Fibroblast of the aortic adventitia (primary cell): ENCODE results near the gene DEPDC5. TPM values are rescaled to one million over a fixed set of nuclear protein-coding genes. Genes with fewer than 3 reads are reported as not detected.

Experiments
- DNase-seq: peaks from one replicate; pipeline ENCODE4 v3.0.0-alpha.2; 2010; ENCODE audit warnings: low read depth
- H3K4me3 ChIP-seq: 2 replicates; pipeline ENCODE4 v1.5.1; 2011; ENCODE audit warnings: low read depth, mild to moderate bottlenecking, control low read depth, low read length, moderate library complexity
- total RNA-seq: library from RNA; depleted of rRNA; stranded (reverse); fragments of >200 nt; gene quantifications from 2 replicates; pipeline ENCODE4 v1.2.3, GENCODE V29; 2012; ENCODE audit warnings: low replicate concordance
- TF ChIP-seq, protein P1 (sequence below): IDR thresholded peaks from 2 replicates; pipeline ENCODE4 v1.5.1; 2011; ENCODE audit warnings: mild to moderate bottlenecking, low read length, control low read depth, inconsistent platforms; ENCODE audit not compliant: insufficient read depth

DEPDC5 gene
- total RNA-seq, 1 donor, result 17.7 TPM

DNA sequence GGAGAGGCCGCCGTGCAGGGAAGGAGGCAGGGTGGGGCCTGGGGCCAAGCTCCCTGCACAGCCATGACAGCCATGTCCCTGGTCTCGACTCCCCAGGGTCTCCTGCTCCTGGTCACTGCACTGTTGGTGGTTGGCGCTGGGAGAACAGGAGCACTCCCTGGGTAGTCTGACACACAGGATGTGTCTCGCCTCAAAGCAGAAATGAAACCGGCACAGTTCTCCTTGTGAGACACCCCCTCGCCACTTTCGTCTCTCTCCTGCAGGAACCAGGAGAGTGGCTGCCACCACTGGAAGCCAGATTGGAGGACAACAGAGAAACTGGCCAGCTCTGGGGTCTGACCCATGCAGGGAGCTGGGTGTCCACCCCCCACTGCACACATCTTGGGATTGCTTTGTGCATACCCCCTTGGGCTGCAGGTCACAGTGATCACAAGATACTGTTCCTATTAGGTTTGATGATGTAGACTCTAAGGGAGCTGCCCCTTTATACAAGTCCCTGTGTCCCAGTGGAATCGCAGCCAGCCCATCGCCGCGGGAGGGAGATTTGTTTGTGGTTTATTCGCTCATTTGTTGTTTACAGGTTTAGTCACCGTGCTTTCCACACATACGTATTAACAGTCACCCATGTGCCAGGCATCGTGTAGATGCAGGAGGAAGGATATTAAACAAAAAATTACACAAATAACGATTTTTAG, 163.6 kb downstream of the DEPDC5 start:
- H3K4me3 ChIP-seq, result no peak overlapping the region
- DNase-seq, result no peak
- TF ChIP-seq, protein P1, sequence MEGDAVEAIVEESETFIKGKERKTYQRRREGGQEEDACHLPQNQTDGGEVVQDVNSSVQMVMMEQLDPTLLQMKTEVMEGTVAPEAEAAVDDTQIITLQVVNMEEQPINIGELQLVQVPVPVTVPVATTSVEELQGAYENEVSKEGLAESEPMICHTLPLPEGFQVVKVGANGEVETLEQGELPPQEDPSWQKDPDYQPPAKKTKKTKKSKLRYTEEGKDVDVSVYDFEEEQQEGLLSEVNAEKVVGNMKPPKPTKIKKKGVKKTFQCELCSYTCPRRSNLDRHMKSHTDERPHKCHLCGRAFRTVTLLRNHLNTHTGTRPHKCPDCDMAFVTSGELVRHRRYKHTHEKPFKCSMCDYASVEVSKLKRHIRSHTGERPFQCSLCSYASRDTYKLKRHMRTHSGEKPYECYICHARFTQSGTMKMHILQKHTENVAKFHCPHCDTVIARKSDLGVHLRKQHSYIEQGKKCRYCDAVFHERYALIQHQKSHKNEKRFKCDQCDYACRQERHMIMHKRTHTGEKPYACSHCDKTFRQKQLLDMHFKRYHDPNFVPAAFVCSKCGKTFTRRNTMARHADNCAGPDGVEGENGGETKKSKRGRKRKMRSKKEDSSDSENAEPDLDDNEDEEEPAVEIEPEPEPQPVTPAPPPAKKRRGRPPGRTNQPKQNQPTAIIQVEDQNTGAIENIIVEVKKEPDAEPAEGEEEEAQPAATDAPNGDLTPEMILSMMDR, result no peak

DNA sequence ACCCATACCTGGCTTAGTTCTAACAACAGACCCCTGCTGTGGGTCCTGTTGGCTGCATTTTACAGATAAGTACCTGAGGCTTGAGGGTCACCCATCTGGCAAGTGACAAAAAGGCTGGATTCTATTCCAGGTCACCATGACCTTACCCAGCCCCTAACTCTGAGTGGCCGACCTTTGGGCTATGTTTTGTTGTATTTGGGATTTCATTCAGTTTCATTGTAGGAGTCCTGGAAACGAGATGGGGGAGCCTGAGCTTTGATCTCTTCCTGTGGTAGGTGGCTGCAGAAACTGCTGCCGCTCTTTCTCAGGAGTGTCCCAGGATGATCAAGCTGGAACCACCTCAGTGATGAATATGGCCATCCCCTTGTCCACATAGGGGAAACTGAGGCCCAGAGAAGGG, 165.9 kb downstream of the DEPDC5 start:
- DNase-seq, result no peak
- TF ChIP-seq, protein P1, result no peak

DNA sequence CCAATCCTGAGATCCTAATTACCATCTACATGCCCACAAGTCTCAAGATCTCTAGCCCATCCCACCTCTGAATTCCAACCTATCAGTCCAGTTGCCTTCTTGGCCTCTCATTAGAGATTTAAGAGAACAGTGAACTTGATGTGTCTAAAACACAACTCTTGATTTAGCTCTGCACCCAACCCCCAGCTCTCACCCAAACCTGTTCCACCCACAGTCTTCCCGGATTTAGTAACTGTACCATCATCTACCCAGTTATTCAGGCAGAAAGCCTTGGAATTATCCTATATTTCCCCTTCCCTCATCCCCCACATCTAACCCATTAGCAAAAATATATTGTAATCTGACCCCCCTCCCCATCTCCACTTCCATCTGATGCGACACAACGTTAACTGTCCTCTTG, 166.5 kb downstream of the DEPDC5 start:
- no peak overlapping the region for H3K4me3 ChIP-seq
- DNase-seq, result no peak
- TF ChIP-seq, protein P1, result no peak

More for the DNA sequence above, 165.9 kb downstream of the DEPDC5 start:
- no peak overlapping the region for H3K4me3 ChIP-seq

DNA sequence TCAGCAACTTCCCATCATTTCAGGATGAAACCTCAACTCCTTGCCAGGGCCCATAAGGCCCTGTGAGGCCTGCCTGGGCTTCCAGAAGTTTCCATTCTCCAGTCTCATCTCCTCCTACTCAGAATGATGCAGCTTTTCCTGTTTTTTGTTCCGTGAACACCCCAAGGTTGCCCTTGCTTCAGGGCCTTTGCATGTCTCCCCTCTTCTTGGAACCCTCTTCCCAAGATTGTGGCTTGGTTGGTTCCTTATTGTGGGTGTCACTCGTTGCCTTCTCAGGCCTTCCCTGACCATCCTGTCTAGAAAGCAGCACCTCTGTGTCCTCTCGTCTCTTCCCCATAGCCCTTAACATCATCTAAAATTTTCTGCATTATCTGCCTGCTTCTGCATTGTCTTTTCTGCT, 167.3 kb downstream of the DEPDC5 start:
- no peak for DNase-seq
- no peak overlapping the region for H3K4me3 ChIP-seq
- TF ChIP-seq, protein P1, result no peak

DNA sequence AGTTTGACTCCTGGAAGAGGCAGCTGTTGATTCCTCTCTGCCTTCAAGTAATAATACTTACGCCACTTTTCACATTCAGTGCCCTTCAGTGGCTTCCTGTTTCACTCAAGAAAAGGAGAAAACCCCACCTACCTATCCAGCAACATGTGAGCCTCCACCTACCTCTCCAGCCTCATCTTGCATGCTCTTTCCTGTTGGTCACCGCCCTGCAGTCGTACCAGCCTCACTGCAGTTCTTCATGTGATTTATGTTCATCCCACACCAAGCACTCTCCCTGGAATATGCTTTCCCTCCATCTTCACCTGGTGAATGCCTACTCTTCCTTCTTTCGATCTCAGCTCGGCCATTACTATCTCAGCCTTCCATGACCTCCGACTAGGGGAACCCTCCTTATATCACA, 168.7 kb downstream of the DEPDC5 start:
- TF ChIP-seq, protein P1, result no peak
- no peak for DNase-seq
- no peak overlapping the region for H3K4me3 ChIP-seq

DNA sequence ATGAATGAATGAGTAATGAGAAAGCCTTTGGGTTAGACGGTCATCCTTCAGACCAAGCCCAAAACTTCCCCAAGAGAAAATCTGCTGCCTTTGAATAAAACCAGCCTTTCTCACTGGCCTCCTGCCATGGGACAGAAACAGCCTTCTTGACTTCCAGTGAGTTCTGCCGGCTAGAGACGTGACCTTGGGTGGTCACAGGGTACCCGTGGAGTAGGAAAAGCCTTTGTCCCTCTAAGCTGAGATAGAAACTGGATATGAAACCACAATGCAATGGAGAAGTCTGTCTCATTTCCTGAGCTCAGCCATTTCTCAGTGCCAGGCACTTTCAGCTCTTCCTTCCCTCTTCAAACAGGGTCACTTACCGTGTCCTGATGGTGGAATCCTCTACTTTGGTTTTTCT, 169.3 kb downstream of the DEPDC5 start:
- H3K4me3 ChIP-seq, result no peak overlapping the region
- DNase-seq, result peak; percentile 13
- TF ChIP-seq, protein P1, result no peak

DNA sequence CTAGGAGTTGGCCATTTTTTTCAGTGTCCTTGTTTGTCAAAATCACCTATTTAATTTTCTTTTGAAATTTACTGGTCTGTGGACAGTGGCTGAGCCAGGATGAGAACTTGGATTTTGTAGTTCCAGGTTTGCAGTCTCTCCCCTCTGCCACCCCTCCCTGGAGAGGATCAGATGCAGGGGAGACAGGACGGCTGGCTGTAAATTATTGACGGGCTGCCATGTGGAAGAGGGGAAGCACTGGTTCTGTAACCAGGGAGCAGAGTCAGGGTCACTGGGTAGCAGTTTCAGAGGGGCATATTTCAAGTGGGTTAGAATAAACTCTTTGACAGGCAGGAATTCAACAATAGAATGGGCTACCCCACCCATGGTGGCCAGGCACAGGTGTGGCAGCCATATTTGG, 169.9 kb downstream of the DEPDC5 start:
- TF ChIP-seq, protein P1, result no peak

More for the DNA sequence above, 169.9 kb downstream of the DEPDC5 start:
- DNase-seq, result no peak
- H3K4me3 ChIP-seq, result no peak overlapping the region
